Ectodermal cell (in vitro differentiated cells): ENCODE measurements around the gene MT1G.
"Not testable (repeated sequence)": the region's sequence is repeated elsewhere in the genome, so short reads cannot be mapped to it uniquely, and the experiment has no call there.

Experiments
- H3K27ac ChIP-seq: 2 replicates; pipeline ENCODE4 v1.7.0; 2013; ENCODE audit warnings: mild to moderate bottlenecking, low read depth, low read length; ENCODE audit not compliant: insufficient read depth, poor library complexity, severe bottlenecking
- H3K27me3 ChIP-seq: 2 replicates; pipeline ENCODE4 v1.7.0; 2013; ENCODE audit warnings: mild to moderate bottlenecking, low read length; ENCODE audit not compliant: insufficient read depth, control insufficient read depth, poor library complexity, severe bottlenecking
- H3K36me3 ChIP-seq: one replicate; pipeline ENCODE4 v1.7.0; 2013; ENCODE audit warnings: low read length; ENCODE audit not compliant: control insufficient read depth, insufficient read depth
- H3K4me1 ChIP-seq: one replicate; pipeline ENCODE4 v1.7.0; 2013; ENCODE audit warnings: low read length; ENCODE audit not compliant: control insufficient read depth, insufficient read depth
- H3K4me3 ChIP-seq: 2 replicates; pipeline ENCODE4 v1.7.0; 2013; ENCODE audit warnings: low read depth, low read length, control low read depth; ENCODE audit not compliant: insufficient read depth
- H3K9me3 ChIP-seq: 2 replicates; pipeline ENCODE4 v1.7.0; 2013; ENCODE audit warnings: mild to moderate bottlenecking, low read length, moderate library complexity; ENCODE audit not compliant: control insufficient read depth
- WGBS, 2 experiments: methylation state at CpG; one replicate each; pipeline ENCODE4 v1.1.7; 2013; ENCODE audit warnings: missing lambda C conversion rate in 2 of 2; 5-methylcytosine and 5-hydroxymethylcytosine counted together

The MT1G gene

GRCh38 chr16:56665286-56666261 lies 2.3 kb downstream of the MT1G start:
- not testable (repeated sequence) for H3K9me3 ChIP-seq, H3K4me3 ChIP-seq, H3K36me3 ChIP-seq, H3K4me1 ChIP-seq, H3K27ac ChIP-seq
- peaks cover 100% of the 10 kb centered on the region for H3K27me3 ChIP-seq
- WGBS, 2 experiments, result 74 to 77% methylated on average over 8 of the region's 8 CpGs

- Histone ChIP-seq H3K27me3 (peaks cover 100% of the 10 kb centered on the region), H3K4me1 (peaks cover 6% of the 10 kb centered on the region), H3K9me3 (no peaks in the 10 kb centered on the region), H3K4me3 (no peak overlapping the region), H3K27ac (no peak overlapping the region), H3K36me3 (no peaks in the 10 kb centered on the region)
- WGBS, 2 experiments, result 100% methylated on average over 1 of the region's 1 CpG; no CpG with 5 or more reads in 1 of the 2 experiments
Measured at GRCh38 chr16:56664506-56664905, 3.4 kb downstream of the MT1G start.

GRCh38 chr16:56662357-56663354 lies 5.2 kb downstream of the MT1G start:
- peaks cover 100% of the 10 kb centered on the region for H3K27me3 ChIP-seq
- H3K4me1 ChIP-seq, result peaks cover 13% of the 10 kb centered on the region
- WGBS, 2 experiments, result 13% methylated on average over 48 of the region's 48 CpGs
- H3K27ac ChIP-seq, result no peak overlapping the region
- H3K36me3 ChIP-seq, result no peaks in the 10 kb centered on the region
- no peaks in the 10 kb centered on the region for H3K9me3 ChIP-seq
- H3K4me3 ChIP-seq, result peak overlapping the region; percentile 19

GRCh38 chr16:56658327-56658875 lies 9.5 kb downstream of the MT1G start:
- WGBS, 2 experiments, result 29 to 35% methylated on average over 10 of the region's 10 CpGs
- H3K27me3 ChIP-seq, result peaks cover 79% of the 10 kb centered on the region
- H3K4me3 ChIP-seq, result peak overlapping the region; percentile 33

GRCh38 chr16:56657555-56658326 lies 10.1 kb downstream of the MT1G start, which contains the start of gene MT1F:
Gene MT1F (plus strand): TSS chr16:56657959. CDS start chr16:56658059, 100 bp downstream.
- H3K27me3 ChIP-seq, result peaks cover 77% of the 10 kb centered on the region
- no peaks in the 10 kb centered on the region for H3K36me3 ChIP-seq
- no peak within 1 kb of the TSS for H3K27ac ChIP-seq
- H3K9me3 ChIP-seq, result no peaks in the 10 kb centered on the region
- H3K4me1 ChIP-seq, result peaks cover 9% of the 10 kb centered on the region
- H3K4me3 ChIP-seq, result peak within 1 kb of the TSS; percentile 33
- WGBS, 2 experiments, result 2% methylated on average over 46 of the region's 46 CpGs

More at GRCh38 chr16:56658327-56658875, 9.5 kb downstream of the MT1G start:
- no peak overlapping the region for H3K27ac ChIP-seq
- H3K36me3 ChIP-seq, result no peaks in the 10 kb centered on the region
- peaks cover 13% of the 10 kb centered on the region for H3K4me1 ChIP-seq
- H3K9me3 ChIP-seq, result no peaks in the 10 kb centered on the region

GRCh38 chr16:56653218-56653617 lies 14.6 kb downstream of the MT1G start:
- H3K36me3 ChIP-seq, result no peaks in the 10 kb centered on the region
- no peak overlapping the region for H3K4me3 ChIP-seq
- peaks cover 60% of the 10 kb centered on the region for H3K27me3 ChIP-seq
- 93 to 96% methylated on average over 7 of the region's 7 CpGs for WGBS, 2 experiments
- no peak overlapping the region for H3K27ac ChIP-seq
- no peaks in the 10 kb centered on the region for H3K9me3 ChIP-seq
- H3K4me1 ChIP-seq, result peaks cover 1% of the 10 kb centered on the region

- 83% methylated on average over 1 of the region's 1 CpG for WGBS, 2 experiments
- H3K4me3 ChIP-seq, result no peak overlapping the region
- no peaks in the 10 kb centered on the region for H3K9me3 ChIP-seq
- H3K27me3 ChIP-seq, result peaks cover 60% of the 10 kb centered on the region
- no peak overlapping the region for H3K27ac ChIP-seq
- no peaks in the 10 kb centered on the region for H3K36me3 ChIP-seq
- H3K4me1 ChIP-seq, result no peaks in the 10 kb centered on the region
Measured at GRCh38 chr16:56652600-56652999, 15.3 kb downstream of the MT1G start.

- no peak within 1 kb of the TSS for H3K4me3 ChIP-seq
- H3K9me3 ChIP-seq, result no peaks in the 10 kb centered on the region
- no peak within 1 kb of the TSS for H3K27ac ChIP-seq
- H3K27me3 ChIP-seq, result peaks cover 60% of the 10 kb centered on the region
- H3K4me1 ChIP-seq, result no peaks in the 10 kb centered on the region
- no peaks in the 10 kb centered on the region for H3K36me3 ChIP-seq
- 79 to 88% methylated on average over 7 of the region's 7 CpGs for WGBS, 2 experiments
Measured at GRCh38 chr16:56651586-56651985, 16.3 kb downstream of the MT1G start, which contains the start of gene MT1B. Gene MT1B (plus strand): TSS chr16:56651886. CDS start chr16:56651954, 68 bp downstream.

GRCh38 chr16:56649820-56650219 lies 18.0 kb downstream of the MT1G start:
- 87 to 91% methylated on average over 2 to 3 of the region's 3 CpGs for WGBS, 2 experiments
- Histone ChIP-seq H3K36me3 (no peaks in the 10 kb centered on the region), H3K27ac (no peak overlapping the region), H3K4me3 (no peak overlapping the region), H3K27me3 (peaks cover 67% of the 10 kb centered on the region), H3K4me1 (no peaks in the 10 kb centered on the region), H3K9me3 (no peaks in the 10 kb centered on the region)
